IPS-15b (cell line): ENCODE results near the gene SCFD2.
"Not testable (repeated sequence)": the region's sequence is repeated elsewhere in the genome, so short reads cannot be mapped to it uniquely, and the experiment has no call there.

Experiments used
- H3K27me3 ChIP-seq: one replicate; pipeline ENCODE4 v1.6.1; 2013; ENCODE audit warnings: low read length; ENCODE audit not compliant: control insufficient read depth, insufficient read depth
- H3K36me3 ChIP-seq: one replicate; pipeline ENCODE4 v1.6.1; 2013; ENCODE audit warnings: low read length; ENCODE audit not compliant: control insufficient read depth, insufficient read depth
- H3K4me1 ChIP-seq: one replicate; pipeline ENCODE4 v1.6.1; 2013; ENCODE audit warnings: mild to moderate bottlenecking, low read length; ENCODE audit not compliant: control insufficient read depth, insufficient read depth
- H3K4me3 ChIP-seq: one replicate; pipeline ENCODE4 v1.5.1; 2013; ENCODE audit warnings: low read depth, low read length
- H3K9ac ChIP-seq: one replicate; pipeline ENCODE4 v1.6.1; 2013; ENCODE audit warnings: low read depth, mild to moderate bottlenecking, low read length
- H3K9me3 ChIP-seq: one replicate; pipeline ENCODE4 v1.6.1; 2013; ENCODE audit warnings: mild to moderate bottlenecking, low read length; ENCODE audit not compliant: control insufficient read depth, insufficient read depth

The SCFD2 gene

GRCh38 chr4:52996261-52997131, 369.4 kb downstream of the SCFD2 start:
- no peaks in the 10 kb centered on the region for H3K36me3 ChIP-seq
- no peak overlapping the region for H3K4me3 ChIP-seq
- H3K27me3 ChIP-seq = no peaks in the 10 kb centered on the region
- H3K4me1 ChIP-seq = no peaks in the 10 kb centered on the region
- no peaks in the 10 kb centered on the region for H3K9me3 ChIP-seq
- no peak overlapping the region for H3K9ac ChIP-seq

- H3K4me1 ChIP-seq = no peaks in the 10 kb centered on the region
- H3K36me3 ChIP-seq = no peaks in the 10 kb centered on the region
- no peak overlapping the region for H3K9ac ChIP-seq
- no peaks in the 10 kb centered on the region for H3K9me3 ChIP-seq
- H3K4me3 ChIP-seq = no peak overlapping the region
- no peaks in the 10 kb centered on the region for H3K27me3 ChIP-seq
Observed at GRCh38 chr4:52995360-52996030, 370.4 kb downstream of the SCFD2 start.

GRCh38 chr4:52994567-52994966, 371.3 kb downstream of the SCFD2 start:
- Histone ChIP-seq H3K9ac (no peak overlapping the region), H3K9me3 (no peaks in the 10 kb centered on the region), H3K4me3 (no peak overlapping the region), H3K27me3 (no peaks in the 10 kb centered on the region), H3K36me3 (no peaks in the 10 kb centered on the region), H3K4me1 (no peaks in the 10 kb centered on the region)

- no peak overlapping the region for H3K4me3 ChIP-seq
- H3K9ac ChIP-seq = no peak overlapping the region
- no peaks in the 10 kb centered on the region for H3K4me1 ChIP-seq
- no peaks in the 10 kb centered on the region for H3K9me3 ChIP-seq
- no peaks in the 10 kb centered on the region for H3K36me3 ChIP-seq
- no peaks in the 10 kb centered on the region for H3K27me3 ChIP-seq
Observed at GRCh38 chr4:52993771-52994170, 372.1 kb downstream of the SCFD2 start.

GRCh38 chr4:52992551-52992950, 373.3 kb downstream of the SCFD2 start:
- H3K4me3 ChIP-seq, H3K9me3 ChIP-seq, H3K36me3 ChIP-seq, H3K27me3 ChIP-seq, H3K4me1 ChIP-seq, H3K9ac ChIP-seq: not testable (repeated sequence)

GRCh38 chr4:52991472-52991871, 374.4 kb downstream of the SCFD2 start:
- H3K4me1 ChIP-seq = no peaks in the 10 kb centered on the region
- H3K36me3 ChIP-seq = no peaks in the 10 kb centered on the region
- no peak overlapping the region for H3K9ac ChIP-seq
- H3K9me3 ChIP-seq = no peaks in the 10 kb centered on the region
- H3K4me3 ChIP-seq = no peak overlapping the region
- H3K27me3 ChIP-seq = no peaks in the 10 kb centered on the region

GRCh38 chr4:52990706-52991105, 375.2 kb downstream of the SCFD2 start:
- Histone ChIP-seq H3K36me3 (no peaks in the 10 kb centered on the region), H3K4me1 (no peaks in the 10 kb centered on the region), H3K27me3 (no peaks in the 10 kb centered on the region), H3K9me3 (no peaks in the 10 kb centered on the region), H3K9ac (no peak overlapping the region), H3K4me3 (no peak overlapping the region)

- H3K36me3 ChIP-seq = no peaks in the 10 kb centered on the region
- no peaks in the 10 kb centered on the region for H3K9me3 ChIP-seq
- no peaks in the 10 kb centered on the region for H3K27me3 ChIP-seq
- no peak overlapping the region for H3K9ac ChIP-seq
- no peaks in the 10 kb centered on the region for H3K4me1 ChIP-seq
- H3K4me3 ChIP-seq = no peak overlapping the region
Observed at GRCh38 chr4:52989865-52990264, 376.0 kb downstream of the SCFD2 start.

- H3K9ac ChIP-seq = no peak overlapping the region
- no peaks in the 10 kb centered on the region for H3K4me1 ChIP-seq
- no peaks in the 10 kb centered on the region for H3K9me3 ChIP-seq
- no peaks in the 10 kb centered on the region for H3K36me3 ChIP-seq
- H3K4me3 ChIP-seq = no peak overlapping the region
- no peaks in the 10 kb centered on the region for H3K27me3 ChIP-seq
Observed at GRCh38 chr4:52987392-52988056, 378.3 kb downstream of the SCFD2 start.

- no peak overlapping the region for H3K9ac ChIP-seq
- no peaks in the 10 kb centered on the region for H3K9me3 ChIP-seq
- no peaks in the 10 kb centered on the region for H3K4me1 ChIP-seq
- H3K27me3 ChIP-seq = no peaks in the 10 kb centered on the region
- no peaks in the 10 kb centered on the region for H3K36me3 ChIP-seq
- H3K4me3 ChIP-seq = no peak overlapping the region
Observed at GRCh38 chr4:52984462-52984881, 381.4 kb downstream of the SCFD2 start.

- H3K4me3 ChIP-seq = no peak overlapping the region
- H3K9me3 ChIP-seq = no peaks in the 10 kb centered on the region
- H3K9ac ChIP-seq = no peak overlapping the region
- no peaks in the 10 kb centered on the region for H3K36me3 ChIP-seq
- no peaks in the 10 kb centered on the region for H3K4me1 ChIP-seq
- no peaks in the 10 kb centered on the region for H3K27me3 ChIP-seq
Observed at GRCh38 chr4:52983563-52984303, 382.1 kb downstream of the SCFD2 start.
